Left ventricle myocardium superior (tissue), 1 donor: Measurements from ENCODE around the gene DGKA. TPM values are rescaled to one million over a fixed set of nuclear protein-coding genes. Genes with fewer than 3 reads are reported as not detected.
"Not testable (repeated sequence)": the region's sequence is repeated elsewhere in the genome, so short reads cannot be mapped to it uniquely, and the experiment has no call there.

ENCODE experiments used
- ATAC-seq: fragments of 200-7000 bp; cut with Tn5 transposase; one replicate; pipeline ENCODE4 v1.9.1; 2020; ENCODE audit warnings: mild to moderate bottlenecking, moderate library complexity
- DNase-seq: peaks from one replicate; pipeline ENCODE4 v3.0.0-alpha.2; 2020
- intact Hi-C: fragments of 100-400 bp; cut with micrococcal nuclease; formaldehyde crosslinking; loops from one replicate; pipeline ENCODE4 v1.11.0; 2022
- total RNA-seq: library from RNA; stranded (reverse); fragmentation: NEBNext Ultra II Directional; extraction: Animal tissue kit (Norgen Biotek cat#: 25700); gene quantifications from one replicate; pipeline ENCODE4 v1.2.1, GENCODE V29; 2021
- donor health status: DM: no; HTN: yes; CAD: no; lungs with severe emphysema.

DGKA gene
- total RNA-seq, 1 donor from 2014 or later = 6.9 TPM

DNA sequence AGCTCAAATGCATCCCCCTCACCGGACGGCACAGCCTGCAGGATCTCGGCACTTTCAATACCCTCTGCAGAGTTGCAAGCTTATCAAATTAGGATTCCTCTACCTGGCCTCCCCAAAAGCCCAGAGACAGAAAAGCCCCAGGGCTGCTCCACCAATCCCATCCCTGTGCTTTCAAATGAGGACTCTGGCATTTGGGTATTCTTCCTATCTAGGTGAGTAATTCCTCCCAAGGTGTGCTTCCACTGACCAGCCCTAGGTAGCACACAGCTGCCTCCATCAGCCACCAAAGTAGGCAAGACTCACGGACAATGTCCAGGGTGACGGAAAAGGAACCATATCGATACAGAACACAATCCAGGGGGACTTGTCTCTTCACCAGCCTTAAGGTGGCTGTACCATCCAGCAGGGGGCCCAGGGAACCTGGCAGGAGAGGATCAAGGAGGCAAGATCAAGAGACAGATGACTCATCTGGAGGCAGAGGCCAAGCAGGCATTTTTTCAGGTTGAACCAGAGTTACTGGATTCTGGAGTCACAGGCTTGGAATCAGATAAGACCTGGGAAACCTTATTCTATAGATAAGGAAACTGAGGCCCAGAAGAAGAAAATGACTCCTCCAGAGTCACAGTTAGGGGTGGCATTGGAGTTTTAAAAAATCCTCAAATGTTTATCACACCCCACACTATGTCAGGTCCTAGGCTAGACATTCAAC lies 25.0 kb downstream of the DGKA start:
- DNase-seq (no peak), ATAC-seq (no peak)
- intact Hi-C loops = no loop called here

DNA sequence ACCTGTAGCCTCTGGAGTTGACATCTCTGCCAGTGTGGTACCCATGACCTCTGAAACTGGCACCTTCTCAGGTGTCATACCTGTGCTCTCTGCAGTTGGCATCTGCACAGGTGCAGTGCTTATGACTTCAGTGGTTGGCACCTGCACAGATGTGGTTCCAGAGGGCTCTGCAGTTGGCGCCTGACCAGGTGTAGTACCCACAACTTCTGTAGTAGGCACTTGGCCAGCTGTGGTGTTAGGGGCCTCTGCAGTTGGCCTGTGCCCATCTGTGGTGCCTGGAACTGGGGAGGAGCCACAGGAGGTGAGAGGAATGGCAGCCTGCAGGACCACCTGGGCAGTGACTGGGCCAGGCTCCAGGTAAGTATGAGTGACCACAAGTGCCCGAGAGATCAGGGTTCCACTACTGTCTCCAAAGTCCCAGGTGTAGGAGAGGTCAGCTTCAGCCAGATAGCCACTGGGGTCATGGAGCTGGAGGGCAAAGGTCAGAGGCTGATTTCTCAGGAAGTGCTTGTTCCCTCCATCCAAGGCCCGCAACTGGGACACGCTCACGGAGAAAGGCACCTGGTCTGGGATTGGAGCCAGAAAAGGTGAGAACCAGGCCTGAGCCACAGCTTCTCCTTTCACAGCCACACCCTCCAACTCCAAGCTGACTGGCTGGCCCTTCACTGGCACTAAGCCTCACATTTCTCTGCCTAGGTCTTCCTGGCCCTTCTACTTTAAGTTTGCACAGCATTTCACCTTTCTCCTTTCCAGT lies 26.3 kb downstream of the DGKA start:
- ATAC-seq = no peak

GRCh38 chr12:55963760-55964159 lies 32.8 kb downstream of the DGKA start:
- DNase-seq (no peak), ATAC-seq (no peak)
- intact Hi-C loops = no loop called here

More for the DNA sequence above, 26.3 kb downstream of the DGKA start:
- DNase-seq = no peak
- intact Hi-C loops = no loop called here

GRCh38 chr12:55965240-55965639 lies 34.3 kb downstream of the DGKA start:
- no peak for DNase-seq
- no peak for ATAC-seq
- intact Hi-C loops = no loop called here

- intact Hi-C loops = no loop called here
- DNase-seq (no peak), ATAC-seq (peak; percentile 17)
These were observed 35.0 kb downstream of the DGKA start, which contains the start of gene PMEL for GRCh38 chr12:55965941-55966407. Gene PMEL, minus strand, starts transcription at chr12:55966042. Its CDS starts 31 bp downstream, at chr12:55966011.

GRCh38 chr12:55966408-55967281 lies 35.7 kb downstream of the DGKA start, which contains the start of gene CDK2:
Gene CDK2, plus strand, starts transcription at chr12:55966830. Its CDS starts 179 bp downstream, at chr12:55967009.
- ATAC-seq = peak; percentile 97
- intact Hi-C loops = no loop called here
- DNase-seq = peak; percentile 97

DNA sequence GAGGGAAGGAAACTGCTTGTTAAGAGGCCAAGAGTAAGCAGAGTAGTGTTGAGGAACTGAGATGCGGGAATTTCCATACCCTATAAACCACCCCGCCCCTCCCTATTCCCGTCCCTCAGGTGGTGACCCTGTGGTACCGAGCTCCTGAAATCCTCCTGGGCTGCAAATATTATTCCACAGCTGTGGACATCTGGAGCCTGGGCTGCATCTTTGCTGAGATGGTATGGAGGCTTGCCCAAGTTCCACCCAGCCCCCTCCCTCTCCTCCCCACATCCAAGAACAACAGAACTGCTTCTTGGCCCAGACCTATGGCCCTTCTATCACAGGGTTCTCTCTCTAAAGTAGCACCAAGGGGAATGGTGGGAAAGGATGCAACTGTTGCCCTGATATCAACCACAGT lies 38.4 kb downstream of the DGKA start:
- intact Hi-C loops = no loop called here
- DNase-seq (no peak), ATAC-seq (no peak)

GRCh38 chr12:55970775-55971174 lies 39.8 kb downstream of the DGKA start:
- ATAC-seq (no peak), DNase-seq (no peak)
- intact Hi-C loops = no loop called here

- DNase-seq (no peak), ATAC-seq (no peak)
- intact Hi-C loops = no loop called here
These were observed 41.1 kb downstream of the DGKA start for GRCh38 chr12:55972042-55972441.

DNA sequence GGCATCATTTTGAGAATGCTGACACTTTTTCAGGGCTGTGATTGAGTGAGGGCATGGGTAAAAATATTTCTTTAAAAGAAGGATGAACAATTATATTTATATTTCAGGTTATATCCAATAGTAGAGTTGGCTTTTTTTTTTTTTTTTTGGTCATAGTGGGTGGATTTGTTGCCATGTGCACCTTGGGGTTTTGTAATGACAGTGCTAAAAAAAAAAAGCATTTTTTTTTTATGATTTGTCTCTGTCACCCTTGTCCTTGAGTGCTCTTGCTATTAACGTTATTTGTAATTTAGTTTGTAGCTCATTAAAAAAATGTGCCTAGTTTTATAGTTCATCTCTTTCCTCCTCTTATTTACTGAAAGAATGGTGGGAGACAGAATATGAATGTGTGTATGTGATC lies 41.5 kb downstream of the DGKA start:
- intact Hi-C loops = no loop called here
- DNase-seq = no peak
- no peak for ATAC-seq

GRCh38 chr12:55972911-55973598 lies 42.1 kb downstream of the DGKA start:
- DNase-seq = no peak
- ATAC-seq = peak; percentile 1
- intact Hi-C loops = no loop called here

GRCh38 chr12:55973599-55974307 lies 42.8 kb downstream of the DGKA start, which contains the start of gene RAB5B:
Gene RAB5B, plus strand, starts transcription at chr12:55974078. Its CDS starts 12,883 bp downstream, at chr12:55986961.
- ATAC-seq (peak; percentile 93), DNase-seq (peak; percentile 99)
- intact Hi-C loops = no loop called here

DNA sequence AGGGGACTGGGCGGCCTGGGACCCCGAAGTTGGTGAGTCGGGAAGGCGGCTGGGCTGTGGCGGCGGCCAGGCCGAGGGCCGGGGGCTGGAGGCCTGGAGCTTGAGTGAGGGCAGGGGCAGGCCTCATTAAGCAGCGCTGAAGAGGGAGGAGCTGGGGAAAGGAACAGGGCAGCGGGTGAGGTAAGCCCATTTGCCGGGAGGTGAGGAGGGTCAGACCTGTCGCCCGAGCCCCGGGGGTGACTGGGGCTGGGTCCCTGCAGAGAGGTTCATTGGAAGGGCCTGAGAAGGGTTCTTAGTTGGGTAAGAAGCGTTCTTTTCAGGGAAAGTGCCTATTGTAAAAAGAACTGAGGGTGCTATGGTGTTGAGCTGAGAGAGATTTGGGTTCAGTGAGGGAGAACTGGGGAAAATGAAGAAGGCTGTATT lies 43.4 kb downstream of the DGKA start:
- ATAC-seq (peak; percentile 52), DNase-seq (no peak)
- intact Hi-C loops = no loop called here

DNA sequence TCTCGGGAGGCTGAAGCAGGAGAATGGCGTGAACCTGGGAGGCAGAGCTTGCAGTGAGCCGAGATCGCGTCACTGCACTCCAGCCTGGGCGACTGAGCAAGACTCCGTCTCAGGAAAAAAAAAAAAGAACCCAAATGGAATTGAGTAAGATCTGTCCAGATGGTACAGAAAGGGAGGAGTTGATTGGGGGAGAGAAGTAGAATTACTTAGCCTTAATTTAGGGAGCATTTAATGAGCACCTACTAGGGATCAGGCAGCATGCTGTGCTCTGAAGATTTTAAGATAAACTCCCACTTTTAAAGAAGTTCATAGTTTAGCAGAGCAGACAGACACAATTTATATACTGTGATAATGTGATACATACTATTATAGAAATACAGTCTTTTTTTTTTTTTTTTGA lies 47.4 kb downstream of the DGKA start:
- ATAC-seq (no peak), DNase-seq (no peak)
- intact Hi-C loops = no loop called here

DNA sequence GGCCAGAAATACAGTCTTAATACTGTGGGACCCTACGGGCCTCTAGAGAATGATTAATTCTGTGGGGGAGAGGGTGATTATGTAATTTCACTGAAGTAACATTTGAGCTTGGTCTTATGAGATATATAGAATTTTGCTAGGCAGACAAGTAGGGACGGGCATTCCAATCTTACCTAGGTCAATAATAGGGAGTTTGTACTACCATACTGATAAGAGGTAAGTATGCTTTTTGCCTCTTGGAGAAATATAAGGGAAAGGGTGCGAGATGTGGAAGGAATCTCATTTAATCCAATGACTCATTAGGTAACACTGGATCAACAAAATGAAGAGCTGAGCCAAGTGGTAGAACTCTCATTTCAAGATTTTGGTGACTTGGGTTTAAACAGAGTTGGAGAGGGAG lies 48.1 kb downstream of the DGKA start:
- DNase-seq (no peak), ATAC-seq (no peak)
- intact Hi-C loops = no loop called here

DNA sequence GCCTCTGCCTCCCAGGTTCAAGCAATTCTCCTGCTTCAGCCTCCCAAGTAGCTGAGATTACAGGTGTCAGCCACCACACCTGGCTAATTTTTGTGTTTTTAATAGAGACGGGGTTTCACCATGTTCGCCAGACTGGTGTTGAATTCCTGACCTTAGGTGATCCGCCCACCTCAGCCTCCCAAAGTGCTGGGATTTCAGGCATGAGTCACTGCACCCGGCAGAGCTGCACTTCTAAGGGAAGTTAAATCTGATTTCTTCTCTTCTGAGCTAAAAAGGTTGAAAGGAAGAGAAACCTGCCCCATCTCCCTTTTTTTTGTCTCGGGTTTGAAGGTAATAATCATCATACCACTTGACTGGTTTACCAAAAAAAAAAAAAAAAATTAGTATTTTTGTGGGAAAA lies 50.9 kb downstream of the DGKA start:
- ATAC-seq, intact Hi-C loops, DNase-seq: not testable (repeated sequence)

GRCh38 chr12:55982319-55982936 lies 51.5 kb downstream of the DGKA start:
- no peak for ATAC-seq
- intact Hi-C loops = no loop called here
- DNase-seq = no peak
